Hematopoietic multipotent progenitor cell treated with erythropoietin and hydrocortisone succinate and interleukin-3 and kit ligand, for 17 days (in vitro differentiated cells): ENCODE data around the gene NEU4.
"Not testable (repeated sequence)": the region's sequence is repeated elsewhere in the genome, so short reads cannot be mapped to it uniquely, and the experiment has no call there.

ENCODE experiments used
- DNase-seq: peaks from one replicate; pipeline ENCODE4 v3.0.0-alpha.2; 2015; ENCODE audit warnings: low spot score

Gene NEU4

DNA sequence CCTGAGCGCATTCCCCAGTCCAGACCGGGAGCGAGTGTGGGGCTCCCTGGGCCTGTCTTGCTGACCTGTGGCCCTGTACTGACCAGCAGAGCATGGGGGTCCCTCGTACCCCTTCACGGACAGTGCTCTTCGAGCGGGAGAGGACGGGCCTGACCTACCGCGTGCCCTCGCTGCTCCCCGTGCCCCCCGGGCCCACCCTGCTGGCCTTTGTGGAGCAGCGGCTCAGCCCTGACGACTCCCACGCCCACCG is 5.3 kb downstream of the NEU4 start:
- DNase-seq = no peak

DNA sequence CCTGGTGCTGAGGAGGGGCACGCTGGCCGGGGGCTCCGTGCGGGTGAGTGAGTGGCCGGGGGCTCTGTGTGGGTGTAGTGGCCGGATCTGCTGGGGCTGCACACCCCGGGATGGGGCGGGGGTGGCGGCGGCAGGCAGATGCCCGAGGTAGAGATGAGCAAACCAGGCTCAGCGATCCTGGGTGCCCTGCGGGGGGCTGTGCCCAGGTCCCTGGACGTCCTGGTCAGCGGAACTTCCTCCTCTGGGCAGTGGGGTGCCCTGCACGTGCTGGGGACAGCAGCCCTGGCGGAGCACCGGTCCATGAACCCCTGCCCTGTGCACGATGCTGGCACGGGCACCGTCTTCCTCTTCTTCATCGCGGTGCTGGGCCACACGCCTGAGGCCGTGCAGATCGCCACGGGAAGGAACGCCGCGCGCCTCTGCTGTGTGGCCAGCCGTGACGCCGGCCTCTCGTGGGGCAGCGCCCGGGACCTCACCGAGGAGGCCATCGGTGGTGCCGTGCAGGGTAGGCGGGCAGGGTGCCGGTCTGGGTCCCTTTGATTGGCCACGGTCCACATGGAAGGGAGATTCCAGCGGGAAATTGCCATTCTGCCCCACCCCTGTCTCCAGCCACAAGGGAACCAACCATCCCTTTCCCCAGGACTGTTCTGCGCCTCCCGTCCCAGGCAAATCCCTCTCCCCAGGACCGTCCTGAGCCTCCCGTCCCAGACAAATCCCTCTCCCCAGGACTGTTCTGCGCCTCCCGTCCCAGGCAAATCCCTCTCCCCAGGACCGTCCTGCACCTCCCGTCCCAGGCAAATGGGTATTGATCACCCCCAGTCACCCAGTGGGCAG is 5.9 kb downstream of the NEU4 start:
- DNase-seq = no peak

DNA sequence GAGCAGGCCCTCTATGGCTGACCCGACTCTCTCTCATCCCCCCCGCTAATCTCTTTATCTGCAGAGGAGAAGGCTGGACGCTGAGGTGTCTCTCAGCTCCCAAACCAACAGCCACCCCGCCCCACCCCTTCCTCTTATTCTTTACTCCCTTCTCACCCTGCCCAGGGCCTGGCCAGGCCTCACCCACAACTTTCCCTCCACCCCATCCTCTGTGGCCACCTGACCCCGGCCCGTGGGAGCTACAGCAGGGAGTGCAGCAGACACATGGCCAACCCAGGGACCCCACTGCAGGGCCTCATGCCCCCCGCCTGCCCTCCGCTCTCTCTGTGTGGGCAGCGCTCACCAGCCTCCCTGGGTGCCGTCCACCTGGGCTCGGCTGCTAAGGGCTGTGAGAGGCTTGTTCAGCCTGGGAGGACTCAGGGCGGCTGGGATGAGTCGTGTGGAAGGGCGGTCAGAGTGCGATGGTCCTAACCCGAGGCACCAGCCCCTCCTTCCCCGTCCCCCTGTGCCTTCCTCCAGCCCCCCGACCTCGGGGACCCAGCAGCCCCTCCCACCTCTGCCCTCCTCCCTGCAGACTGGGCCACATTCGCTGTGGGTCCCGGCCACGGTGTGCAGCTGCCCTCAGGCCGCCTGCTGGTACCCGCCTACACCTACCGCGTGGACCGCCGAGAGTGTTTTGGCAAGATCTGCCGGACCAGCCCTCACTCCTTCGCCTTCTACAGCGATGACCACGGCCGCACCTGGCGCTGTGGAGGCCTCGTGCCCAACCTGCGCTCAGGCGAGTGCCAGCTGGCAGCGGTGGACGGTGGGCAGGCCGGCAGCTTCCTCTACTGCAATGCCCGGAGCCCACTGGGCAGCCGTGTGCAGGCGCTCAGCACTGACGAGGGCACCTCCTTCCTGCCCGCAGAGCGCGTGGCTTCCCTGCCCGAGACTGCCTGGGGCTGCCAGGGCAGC is 6.8 kb downstream of the NEU4 start:
- no peak for DNase-seq

DNA sequence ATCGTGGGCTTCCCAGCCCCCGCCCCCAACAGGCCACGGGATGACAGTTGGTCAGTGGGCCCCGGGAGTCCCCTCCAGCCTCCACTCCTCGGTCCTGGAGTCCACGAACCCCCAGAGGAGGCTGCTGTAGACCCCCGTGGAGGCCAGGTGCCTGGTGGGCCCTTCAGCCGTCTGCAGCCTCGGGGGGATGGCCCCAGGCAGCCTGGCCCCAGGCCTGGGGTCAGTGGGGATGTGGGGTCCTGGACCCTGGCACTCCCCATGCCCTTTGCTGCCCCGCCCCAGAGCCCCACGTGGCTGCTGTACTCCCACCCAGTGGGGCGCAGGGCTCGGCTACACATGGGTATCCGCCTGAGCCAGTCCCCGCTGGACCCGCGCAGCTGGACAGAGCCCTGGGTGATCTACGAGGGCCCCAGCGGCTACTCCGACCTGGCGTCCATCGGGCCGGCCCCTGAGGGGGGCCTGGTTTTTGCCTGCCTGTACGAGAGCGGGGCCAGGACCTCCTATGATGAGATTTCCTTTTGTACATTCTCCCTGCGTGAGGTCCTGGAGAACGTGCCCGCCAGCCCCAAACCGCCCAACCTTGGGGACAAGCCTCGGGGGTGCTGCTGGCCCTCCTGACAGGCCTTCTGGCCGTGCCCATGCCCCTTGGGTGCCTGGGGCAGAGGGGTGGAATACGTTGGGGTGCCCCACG is 7.6 kb downstream of the NEU4 start:
- DNase-seq = no peak

DNA sequence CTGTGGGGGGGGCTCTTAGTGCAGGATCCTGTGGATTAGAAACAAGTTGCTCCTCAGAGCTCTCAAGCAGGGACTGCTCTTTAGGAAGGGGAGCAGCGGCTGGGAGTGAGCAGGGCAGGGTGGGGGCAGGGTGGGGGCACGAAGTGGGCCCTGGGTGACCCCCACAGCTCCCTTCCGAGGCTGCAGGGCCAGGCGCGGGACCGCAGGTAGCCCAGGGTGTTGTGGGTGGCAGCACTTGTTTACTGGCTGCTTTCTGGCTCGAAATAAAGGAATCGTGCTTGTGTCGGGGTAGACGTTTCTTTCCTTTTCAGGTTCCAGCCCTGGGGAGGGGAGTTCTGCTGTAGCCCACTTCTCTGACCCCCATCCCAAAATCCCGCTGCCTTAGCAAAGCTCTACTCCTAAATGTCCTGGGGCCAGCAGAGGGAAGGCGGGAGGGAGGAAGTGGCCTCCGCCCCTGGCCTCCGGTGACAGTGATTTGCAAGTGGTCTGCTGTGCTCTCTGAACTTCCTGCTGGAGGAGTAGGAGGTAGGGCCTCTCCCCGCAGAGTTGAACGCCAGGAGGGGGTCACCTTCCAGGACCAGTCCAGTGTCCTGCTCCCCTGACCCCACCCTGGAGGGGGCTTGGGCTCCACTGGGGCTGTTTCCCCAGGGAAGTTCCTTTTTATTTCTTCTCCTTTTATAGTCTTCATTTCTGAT is 8.3 kb downstream of the NEU4 start:
- no peak for DNase-seq

DNA sequence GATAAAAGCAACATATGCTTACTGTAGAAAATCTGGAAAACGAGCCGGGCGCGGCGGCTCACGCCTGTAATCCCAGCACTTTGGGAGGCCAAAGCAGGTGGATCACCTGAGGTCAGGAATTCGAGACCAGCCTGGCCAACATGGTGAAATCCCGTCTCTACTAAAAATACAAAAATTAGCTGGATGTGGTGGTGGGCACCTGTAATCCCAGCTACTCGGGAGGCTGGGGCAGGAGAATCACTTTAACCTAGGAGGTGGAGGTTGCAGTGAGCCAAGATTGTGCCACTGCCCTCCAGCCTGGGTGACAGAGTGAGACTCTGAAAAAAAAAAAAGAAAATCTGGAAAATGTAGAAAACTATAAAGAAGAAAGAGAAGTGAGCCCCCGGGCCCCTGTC is 8.8 kb downstream of the NEU4 start:
- DNase-seq = not testable (repeated sequence)

DNA sequence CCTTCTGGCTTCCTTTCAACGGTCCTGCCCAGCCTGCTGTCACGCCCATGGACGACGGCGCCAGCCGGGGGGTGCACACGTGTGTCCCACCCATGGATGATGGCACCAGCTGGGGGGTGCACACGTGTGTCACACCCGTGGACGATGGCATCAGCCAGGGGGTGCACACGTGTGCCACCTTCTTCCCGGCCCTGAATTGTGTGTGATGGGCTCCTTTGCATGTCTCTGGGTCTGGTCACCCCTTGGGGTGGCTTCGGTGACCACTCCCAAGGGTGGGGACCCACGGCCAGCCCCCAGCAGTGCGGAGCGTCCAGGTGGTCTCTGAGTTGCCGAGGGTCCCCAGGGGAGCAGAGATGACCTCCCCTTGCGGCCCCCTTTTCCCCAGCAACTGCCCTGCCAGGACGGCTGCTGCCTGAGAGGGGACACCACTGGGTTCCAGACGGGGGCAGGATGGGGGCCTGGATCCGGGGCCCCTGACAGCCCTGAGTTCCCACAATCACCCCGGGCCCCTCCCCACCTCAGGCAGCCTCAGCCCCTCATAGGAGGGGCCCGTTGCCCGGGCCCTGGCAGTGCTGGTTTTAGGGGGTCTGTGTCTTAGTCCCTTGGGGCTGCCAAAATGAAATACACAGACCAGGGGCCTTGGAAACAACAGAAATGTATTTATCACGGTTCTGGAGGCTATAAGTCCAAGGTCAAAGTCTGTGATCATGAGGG is 9.4 kb downstream of the NEU4 start:
- no peak for DNase-seq

DNA sequence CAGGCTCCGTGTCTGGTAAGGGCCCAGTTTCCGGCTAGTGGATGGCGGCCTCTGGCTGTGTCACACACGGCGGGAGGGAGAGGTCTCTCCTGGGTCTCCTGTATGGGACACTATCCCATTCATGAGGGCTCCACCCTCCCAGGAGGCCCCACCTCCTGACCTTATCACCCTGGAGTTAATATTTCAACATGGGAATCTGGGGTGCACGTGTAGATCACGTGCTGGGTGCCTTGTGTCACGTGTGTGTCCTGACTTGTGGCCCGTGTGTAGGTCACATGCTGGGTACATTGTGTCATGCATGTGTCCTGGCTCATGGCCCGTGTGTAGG is 9.9 kb downstream of the NEU4 start:
- DNase-seq = no peak

DNA sequence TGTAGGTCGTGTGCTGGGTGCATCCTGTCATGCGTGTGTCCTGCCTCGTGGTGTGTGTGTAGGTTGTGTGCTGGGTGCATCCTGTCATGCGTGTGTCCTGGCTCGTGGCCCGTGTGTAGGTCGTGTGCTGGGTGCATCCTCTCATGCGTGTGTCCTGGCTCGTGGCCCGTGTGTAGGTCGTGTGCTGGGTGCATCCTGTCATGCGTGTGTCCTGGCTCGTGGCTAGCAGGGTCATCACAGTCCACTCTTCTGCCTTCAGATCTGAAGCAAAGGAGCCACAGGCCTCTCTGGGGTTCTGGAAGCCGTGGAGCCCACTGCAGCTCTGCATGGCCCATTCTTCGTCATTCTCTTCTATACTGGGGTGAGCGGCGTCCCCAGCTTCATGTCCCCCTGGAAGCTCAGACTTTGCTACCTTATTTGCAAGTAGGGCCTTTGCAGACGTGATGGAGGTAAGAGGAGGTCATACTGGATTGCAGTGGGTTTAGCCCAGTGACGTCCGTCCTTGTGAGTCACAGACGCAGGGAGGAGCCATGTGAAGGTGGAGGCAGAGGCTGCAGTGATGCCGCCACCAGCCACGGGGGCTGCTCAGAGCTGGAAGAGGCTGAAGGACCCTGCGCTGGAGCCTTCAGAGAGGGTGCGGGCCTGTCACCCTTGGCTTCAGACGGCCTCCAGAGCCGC is 11.1 kb downstream of the NEU4 start:
- DNase-seq = not testable (repeated sequence)

DNA sequence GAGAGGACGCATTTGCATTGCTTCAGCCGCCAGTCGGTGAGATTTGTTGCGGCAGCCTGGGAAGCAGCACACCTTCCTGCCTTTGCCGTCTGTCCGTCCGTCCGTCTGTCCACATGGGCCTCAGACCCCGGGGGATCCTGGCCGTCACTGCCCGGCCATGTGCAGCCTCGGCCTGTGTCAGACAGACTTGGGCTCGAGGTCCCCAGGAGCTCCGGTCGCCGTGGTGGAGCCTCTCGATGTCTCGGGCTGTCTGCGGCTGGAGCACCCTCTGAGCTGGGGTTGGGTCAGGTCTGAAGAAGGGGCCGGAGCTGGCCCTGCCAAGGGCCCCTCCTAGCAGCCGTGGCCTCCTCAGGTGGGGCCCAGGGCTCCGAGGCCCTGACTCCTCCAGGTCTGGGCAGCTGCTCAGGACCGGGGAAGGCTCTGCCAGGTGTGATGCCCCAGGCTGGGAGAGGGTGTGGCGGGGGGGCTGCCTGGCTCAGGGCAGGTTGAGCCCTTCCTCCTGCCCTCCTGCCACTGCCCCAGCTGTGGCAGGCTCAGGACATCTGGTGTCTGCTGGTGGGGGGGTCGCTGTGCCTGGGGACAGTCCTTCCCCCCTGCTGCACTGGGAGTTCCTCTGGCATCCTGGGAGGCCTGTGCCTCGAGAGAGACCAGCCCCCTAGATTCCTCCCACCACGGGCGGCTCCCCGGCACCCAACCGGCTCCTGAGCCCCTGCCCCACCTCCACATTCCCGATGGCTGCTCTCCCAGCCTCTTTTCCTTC is 11.8 kb downstream of the NEU4 start:
- no peak for DNase-seq

DNA sequence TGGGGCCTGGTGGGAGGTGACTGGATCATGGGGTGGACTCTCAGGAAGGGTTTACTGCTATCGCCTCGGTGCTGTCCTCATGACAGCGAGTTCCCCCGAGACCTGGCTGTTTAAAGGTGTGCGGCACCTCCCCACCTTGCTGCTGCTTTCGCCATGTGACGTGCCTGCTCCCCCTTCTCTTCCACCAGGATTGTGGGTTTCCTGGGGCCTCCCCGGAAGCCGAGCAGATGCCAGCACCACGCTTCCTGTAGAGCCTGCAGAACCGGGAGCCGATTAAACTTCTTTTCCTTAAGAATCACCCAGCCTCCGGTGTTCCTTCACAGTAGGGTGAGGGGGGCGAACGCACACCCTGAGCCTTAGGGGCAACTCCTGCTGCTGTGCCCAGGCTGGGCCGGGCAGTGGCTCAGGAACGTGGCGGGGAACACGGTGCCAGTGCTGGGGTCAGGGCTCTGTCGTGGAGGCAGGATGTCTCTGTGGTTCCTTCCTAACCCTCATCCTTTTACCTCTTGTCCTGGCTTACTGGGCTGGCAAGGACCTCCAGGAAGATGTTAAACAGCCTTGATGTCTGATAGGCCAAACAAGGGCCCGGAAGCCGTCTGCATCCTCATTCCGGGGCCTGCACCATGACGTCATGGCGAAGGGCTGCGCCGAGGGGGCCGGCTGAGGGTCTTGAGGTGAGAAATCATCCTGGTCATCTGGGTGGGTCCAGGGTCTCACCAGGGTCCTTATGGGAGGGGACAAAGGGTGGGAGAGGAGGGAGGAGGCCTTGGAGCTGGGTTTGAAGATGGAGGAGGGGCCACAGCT is 12.7 kb downstream of the NEU4 start:
- no peak for DNase-seq

DNA sequence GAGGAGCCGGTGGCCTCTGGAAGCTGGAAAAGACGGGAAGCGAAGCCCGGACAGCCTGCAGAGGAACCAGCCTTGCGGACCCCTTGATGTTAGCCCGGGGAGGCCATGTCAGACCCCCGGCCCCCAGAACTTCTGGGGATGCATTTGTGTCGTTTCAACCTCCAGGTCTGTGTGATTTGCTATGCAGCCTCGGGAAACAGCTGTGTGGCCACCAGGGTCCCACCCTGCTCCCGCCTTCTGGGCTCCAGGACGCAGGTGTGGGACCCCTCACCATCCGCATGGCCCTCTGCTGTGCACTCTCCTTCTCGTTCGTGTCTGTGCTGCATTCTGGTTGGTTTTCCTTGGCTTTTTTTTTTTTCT is 13.3 kb downstream of the NEU4 start:
- DNase-seq = no peak

DNA sequence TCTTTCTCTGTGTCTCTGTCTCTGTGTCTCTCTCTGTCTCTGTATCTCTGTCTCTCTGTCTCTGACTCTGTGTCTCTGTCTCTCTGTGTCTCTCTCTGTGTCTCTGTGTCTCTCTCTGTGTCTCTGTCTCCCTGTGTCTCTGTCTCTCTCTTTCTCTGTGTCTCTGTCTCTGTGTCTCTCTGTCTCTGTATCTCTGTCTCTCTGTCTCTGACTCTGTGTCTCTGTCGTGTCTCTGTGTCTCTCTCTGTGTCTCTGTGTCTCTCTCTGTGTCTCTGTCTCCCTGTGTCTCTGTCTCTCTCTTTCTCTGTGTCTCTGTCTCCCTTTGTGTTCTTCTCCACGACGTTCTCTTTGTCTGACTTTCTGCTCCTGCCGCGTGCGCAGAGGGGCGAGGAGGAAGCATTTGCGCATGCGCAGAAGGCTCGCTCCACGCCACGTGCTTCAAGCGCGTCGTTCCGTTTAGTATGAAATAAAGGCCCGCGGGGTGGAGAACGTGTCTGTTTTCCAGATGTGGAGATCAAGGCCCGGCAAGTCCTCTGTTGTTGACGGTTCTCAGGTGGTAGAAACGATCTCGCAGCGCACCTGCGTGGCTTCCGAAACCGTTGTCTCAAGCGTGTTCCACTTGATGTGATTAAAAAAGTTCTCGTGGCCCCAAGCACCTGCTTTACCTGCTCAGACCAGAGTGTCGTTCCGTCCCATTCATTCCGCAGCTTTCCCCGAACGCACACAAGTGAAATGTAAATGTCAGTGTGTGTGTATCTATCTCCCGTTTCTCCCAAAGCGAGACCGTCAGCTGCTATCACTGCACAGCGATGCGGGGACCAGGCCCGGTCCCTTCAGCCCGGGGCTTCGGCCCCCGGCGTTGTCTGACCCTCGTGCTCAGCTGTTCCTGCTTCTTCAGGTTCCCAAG is 14.8 kb downstream of the NEU4 start:
- not testable (repeated sequence) for DNase-seq

DNA sequence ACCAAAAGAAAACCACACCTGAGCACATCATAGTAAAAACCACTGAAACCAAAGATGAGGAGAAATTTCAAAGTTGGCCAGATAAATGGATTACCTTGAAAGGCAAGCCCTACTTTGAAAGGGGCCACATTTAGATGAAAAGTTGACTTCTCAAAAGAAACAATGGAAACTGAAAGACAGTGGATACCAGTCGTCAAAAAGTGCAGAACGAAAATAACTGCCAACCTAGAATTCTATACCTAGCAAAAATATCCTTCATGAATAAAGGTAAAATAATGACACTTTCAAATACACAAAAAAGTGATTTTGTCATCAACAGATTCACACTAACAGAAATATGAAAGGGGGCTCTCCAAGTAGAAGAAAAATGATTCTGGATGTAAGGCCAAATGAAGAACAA is 18.4 kb downstream of the NEU4 start:
- DNase-seq = no peak

DNA sequence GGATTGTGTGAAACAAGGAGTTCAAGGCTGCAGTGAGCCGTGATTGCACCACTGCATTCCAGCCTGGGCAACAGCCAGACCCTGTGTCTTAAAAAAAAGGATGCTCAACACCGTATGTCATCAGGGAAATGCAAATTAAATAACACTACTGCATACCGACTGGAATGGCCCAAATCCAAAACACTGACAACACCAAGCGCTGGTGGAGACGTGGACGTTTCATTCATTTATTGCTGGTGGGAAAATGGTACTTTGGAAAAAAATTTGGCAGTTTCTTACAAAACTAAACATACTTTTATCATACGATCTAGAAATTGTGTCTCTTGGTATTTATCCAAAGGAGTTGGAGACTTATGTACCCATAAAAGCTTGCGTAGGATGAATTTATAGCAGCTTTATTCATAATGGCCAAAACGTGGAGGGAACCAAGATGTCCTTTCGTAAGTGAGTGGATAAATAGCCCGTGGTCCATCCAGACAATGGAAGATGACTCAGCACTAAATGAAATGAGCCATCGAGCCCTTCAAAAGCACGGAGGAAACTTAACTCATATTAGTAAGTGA is 24.2 kb downstream of the NEU4 start:
- no peak for DNase-seq

DNA sequence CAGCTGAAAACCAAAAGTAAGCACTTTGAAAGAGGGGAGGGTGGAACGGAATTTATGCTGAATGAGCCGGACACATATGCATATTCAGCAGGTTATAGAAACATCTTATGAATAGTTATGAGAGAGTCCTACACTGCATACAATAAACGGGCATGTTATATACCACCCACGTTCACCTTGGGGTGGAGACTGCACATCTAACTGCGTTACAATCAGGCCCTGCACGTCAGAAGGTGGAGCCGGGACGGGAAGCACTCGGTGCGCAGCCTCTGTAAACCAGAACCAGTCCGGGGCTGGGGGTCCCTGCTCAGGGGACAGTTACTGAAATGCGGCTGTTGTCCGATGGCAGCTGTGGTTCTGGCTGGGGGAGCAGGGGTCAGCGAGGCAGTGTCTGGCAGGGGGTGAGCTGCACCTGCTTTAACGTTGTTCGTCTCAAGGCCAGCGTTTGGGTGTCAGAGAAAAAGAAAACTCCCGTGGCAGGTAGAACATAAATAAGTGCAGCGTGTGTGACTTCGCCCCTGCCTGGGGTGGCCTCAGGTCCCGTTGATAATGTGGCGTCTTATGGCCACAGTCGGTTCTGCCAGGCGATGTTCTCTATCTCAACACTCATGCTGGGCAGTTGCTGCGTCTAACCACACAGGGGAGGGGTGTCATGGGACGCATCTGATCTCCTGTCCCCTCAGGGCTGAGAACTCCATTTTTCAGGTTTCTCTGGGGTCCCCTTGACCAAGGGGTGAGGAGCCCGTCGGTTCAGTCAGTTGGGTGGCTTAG is 24.9 kb downstream of the NEU4 start:
- not testable (repeated sequence) for DNase-seq

DNA sequence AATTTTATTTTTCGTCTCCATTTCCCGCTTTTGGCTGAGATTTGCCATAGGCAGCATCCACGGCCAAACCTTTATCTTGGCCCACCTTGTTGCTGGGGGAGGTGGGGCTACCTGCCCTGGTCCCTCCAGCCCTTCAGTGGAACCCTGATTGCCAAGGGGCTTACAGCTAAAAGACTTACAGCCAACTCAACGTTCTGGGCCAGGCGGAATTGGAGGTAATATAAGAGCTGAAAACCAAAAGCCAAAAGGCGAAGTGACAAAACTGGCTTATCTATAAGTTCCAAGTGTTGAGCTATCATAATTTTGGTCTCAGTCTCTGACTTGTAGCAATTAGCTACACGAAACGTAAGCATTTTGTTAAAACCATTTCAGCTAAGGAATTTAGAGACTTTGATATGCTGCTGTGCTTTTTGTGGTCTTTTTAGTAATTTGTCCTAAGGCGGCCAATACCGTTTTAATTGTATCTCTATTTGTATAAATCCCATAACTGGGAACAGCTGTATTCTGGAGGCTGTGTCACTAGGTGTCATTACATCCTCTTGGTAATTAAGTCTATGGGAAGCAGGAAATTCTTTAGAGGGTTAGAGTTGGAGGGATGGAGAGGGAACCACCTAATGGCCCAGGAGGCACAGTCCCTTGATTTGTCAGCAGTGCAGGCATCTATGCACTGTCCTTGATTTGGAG is 25.7 kb downstream of the NEU4 start:
- no peak for DNase-seq
